ENCODE data around the gene EXD3. TPM values are rescaled to one million over a fixed set of nuclear protein-coding genes. Genes with fewer than 3 reads are reported as not detected.

EXD3 gene
- total and polyA plus RNA-seq, 4 donors, result 8.6 to 30.5 (median 19.5) TPM

- Histone ChIP-seq H3K9ac (ENCODE audit: insufficient read depth in 1 of 2, low read length in 2 of 2) (no peak overlapping the region), H3K4me3 (no peak overlapping the region), H3K27me3 (ENCODE audit: control insufficient read depth in 3 of 3, insufficient read depth in 3 of 3, low read length in 2 of 3) (no peaks in the 10 kb centered on the region), H3K9me3 (ENCODE audit: control insufficient read depth in 4 of 4, insufficient read depth in 3 of 4, low read length in 3 of 4) (peaks cover 0 to 6% (median 3%) of the 10 kb centered on the region in 4 donors), H3K27ac (ENCODE audit: low read depth in 1 of 2, low read length in 1 of 2) (no peak overlapping the region), H3K36me3 (ENCODE audit: control insufficient read depth in 4 of 4, insufficient read depth in 4 of 4, low read length in 4 of 4) (peaks cover 0 to 2% (median 0%) of the 10 kb centered on the region in 4 donors), H3K4me1 (ENCODE audit: control insufficient read depth in 5 of 5, insufficient read depth in 5 of 5, low read length in 5 of 5) (no peaks in the 10 kb centered on the region)
- WGBS, 2 donors, result 70 to 91% methylated on average over 7 of the region's 7 CpGs
- no peak for DNase-seq
- no peak for TF ChIP-seq CTCF (IDR thresholded peaks at IDR 0.05; ENCODE audit: control extremely low read depth, extremely low read depth)
- ATAC-seq (ENCODE audit: insufficient read depth, low FRiP score), result no peak
Measured at GRCh38 chr9:137339045-137339907, 83.7 kb downstream of the EXD3 start.

GRCh38 chr9:137336735-137337134 is 86.2 kb downstream of the EXD3 start:
- peaks cover 0 to 1% (median 0%) of the 10 kb centered on the region in 4 donors for H3K36me3 ChIP-seq (ENCODE audit: control insufficient read depth in 4 of 4, insufficient read depth in 4 of 4, low read length in 4 of 4)
- H3K4me1 ChIP-seq (ENCODE audit: control insufficient read depth in 5 of 5, insufficient read depth in 5 of 5, low read length in 5 of 5), result no peaks in the 10 kb centered on the region
- no peak for DNase-seq
- no peaks in the 10 kb centered on the region for H3K27me3 ChIP-seq (ENCODE audit: control insufficient read depth in 3 of 3, insufficient read depth in 3 of 3, low read length in 2 of 3)
- WGBS, 2 donors, result 96 to 98% methylated on average over 2 of the region's 2 CpGs
- no peak overlapping the region for H3K4me3 ChIP-seq
- H3K9ac ChIP-seq (ENCODE audit: insufficient read depth in 1 of 2, low read length in 2 of 2), result no peak overlapping the region
- no peak for ATAC-seq (ENCODE audit: insufficient read depth, low FRiP score)
- no peak for TF ChIP-seq CTCF (IDR thresholded peaks at IDR 0.05; ENCODE audit: control extremely low read depth, extremely low read depth)
- H3K27ac ChIP-seq (ENCODE audit: low read depth in 1 of 2, low read length in 1 of 2), result no peak overlapping the region
- peaks cover 0 to 3% (median 1%) of the 10 kb centered on the region in 4 donors for H3K9me3 ChIP-seq (ENCODE audit: control insufficient read depth in 4 of 4, insufficient read depth in 3 of 4, low read length in 3 of 4)

- H3K27me3 ChIP-seq (ENCODE audit: control insufficient read depth in 3 of 3, insufficient read depth in 3 of 3, low read length in 2 of 3), result no peaks in the 10 kb centered on the region
- H3K4me3 ChIP-seq, result no peak overlapping the region
- H3K36me3 ChIP-seq (ENCODE audit: control insufficient read depth in 4 of 4, insufficient read depth in 4 of 4, low read length in 4 of 4), result peaks cover 0 to 1% (median 0%) of the 10 kb centered on the region in 4 donors
- peaks cover 0 to 3% (median 1%) of the 10 kb centered on the region in 4 donors for H3K9me3 ChIP-seq (ENCODE audit: control insufficient read depth in 4 of 4, insufficient read depth in 3 of 4, low read length in 3 of 4)
- no peaks in the 10 kb centered on the region for H3K4me1 ChIP-seq (ENCODE audit: control insufficient read depth in 5 of 5, insufficient read depth in 5 of 5, low read length in 5 of 5)
- H3K27ac ChIP-seq (ENCODE audit: low read depth in 1 of 2, low read length in 1 of 2), result no peak overlapping the region
- DNase-seq, result no peak
- WGBS, 2 donors, result 76 to 78% methylated on average over 21 of the region's 21 CpGs
- no peak overlapping the region for H3K9ac ChIP-seq (ENCODE audit: insufficient read depth in 1 of 2, low read length in 2 of 2)
- no peak for TF ChIP-seq CTCF (IDR thresholded peaks at IDR 0.05; ENCODE audit: control extremely low read depth, extremely low read depth)
- no peak for ATAC-seq (ENCODE audit: insufficient read depth, low FRiP score)
Measured at GRCh38 chr9:137333016-137333671, 89.8 kb downstream of the EXD3 start.

Measured in lung (tissue), 12 donors.